CD4-positive, alpha-beta T cell (primary cell): ENCODE data around the gene ARPC1A. TPM values are rescaled to one million over a fixed set of nuclear protein-coding genes. Genes with fewer than 3 reads are reported as not detected.
A peak's percentile ranks its signal among the peaks of the same experiment; 100 is the strongest.

Source experiments
- ATAC-seq: fragments of 200-7000 bp; cut with Tn5 transposase; one replicate; pipeline ENCODE4 v1.10.0; 2022; ENCODE audit warnings: mild to moderate bottlenecking; ENCODE audit not compliant: poor library complexity
- CTCF ChIA-PET: fragments of 350-600 bp; sonication (Branson Sonifier 250); formaldehyde crosslinking; loops from one replicate; lab custom pipeline; 2021; ENCODE audit warnings: antibody characterized with exemption, inconsistent platforms; lab: Charles Lee
- POLR2A ChIA-PET: fragments of 350-600 bp; sonication (Branson Sonifier 250); formaldehyde crosslinking; loops from one replicate; lab custom pipeline; 2021; ENCODE audit warnings: antibody characterized with exemption, inconsistent platforms; lab: Charles Lee
- DNase-seq, 14 experiments: peaks; one replicate each; pipeline ENCODE4 v3.0.0-alpha.2; 2013 to 2020; ENCODE audit warnings: mixed read lengths in 2 of 14
- H3K27ac ChIP-seq, 2 donors: one replicate each; pipeline versions ENCODE4 v1.5.1 to v1.7.0; 2013; ENCODE audit warnings: low read length in 2 of 2, low read depth in 1 of 2, mild to moderate bottlenecking in 1 of 2
- H3K27me3 ChIP-seq, 2 experiments: 1 replicate in 1 of 2; 2 replicates in 1 of 2; pipeline versions ENCODE4 v1.6.1 to v1.7.0; 2013; ENCODE audit warnings: low read length in 2 of 2, control low read depth in 1 of 2, mild to moderate bottlenecking in 1 of 2, moderate library complexity in 1 of 2; ENCODE audit not compliant: insufficient read depth in 2 of 2, control insufficient read depth in 1 of 2
- H3K36me3 ChIP-seq: one replicate; pipeline ENCODE4 v1.6.1; 2013; ENCODE audit warnings: low read length, control low read depth; ENCODE audit not compliant: insufficient read depth
- H3K4me1 ChIP-seq: one replicate; pipeline ENCODE4 v1.6.1; 2013; ENCODE audit warnings: low read length, control low read depth; ENCODE audit not compliant: insufficient read depth
- H3K4me3 ChIP-seq: one replicate; pipeline ENCODE4 v1.5.1; 2013; ENCODE audit warnings: mild to moderate bottlenecking, low read length, moderate library complexity
- H3K9me3 ChIP-seq, 2 experiments: 1 replicate in 1 of 2; 2 replicates in 1 of 2; pipeline versions ENCODE4 v1.6.1 to v1.7.0; 2013; ENCODE audit warnings: low read length in 2 of 2, mild to moderate bottlenecking in 2 of 2, control low read depth in 1 of 2, moderate library complexity in 1 of 2; ENCODE audit not compliant: control insufficient read depth in 1 of 2, insufficient read depth in 1 of 2
- H3K27ac Mint-ChIP-seq: one replicate; pipeline ENCODE4 v1.8.0; 2020; ENCODE audit warnings: mixed read lengths
- H3K27me3 Mint-ChIP-seq: one replicate; pipeline ENCODE4 v1.8.0; 2021; ENCODE audit warnings: mixed read lengths
- H3K36me3 Mint-ChIP-seq: one replicate; pipeline ENCODE4 v1.8.0; 2021; ENCODE audit warnings: low read depth, mixed read lengths
- H3K4me1 Mint-ChIP-seq: one replicate; pipeline ENCODE4 v1.8.0; 2021; ENCODE audit warnings: low read depth, mixed read lengths
- H3K4me3 Mint-ChIP-seq: one replicate; pipeline ENCODE4 v1.8.0; 2020; ENCODE audit warnings: mild to moderate bottlenecking, mixed read lengths
- H3K9me3 Mint-ChIP-seq: one replicate; pipeline ENCODE4 v1.8.0; 2020; ENCODE audit warnings: mixed read lengths
- CTCF ChIP-seq: fragments of 200-600 bp; IDR thresholded peaks from one replicate; pipeline ENCODE4 v1.8.0; 2022; ENCODE audit warnings: antibody characterized with exemption, mild to moderate bottlenecking
- intact Hi-C, 2 experiments: fragments of 100-400 bp; cut with DNase I in 1 of 2; cut with micrococcal nuclease in 1 of 2; formaldehyde crosslinking; loops; one replicate each; pipeline versions ENCODE4 v1.15.1 to v1.9.0; 2023 to 2025; cut with DNase I, micrococcal nuclease
- total RNA-seq, 174 experiments: library from RNA in 2 of 174; stranded (reverse) in 2 of 174; gene quantifications; one replicate each; pipeline ENCODE4 v1.2.3 and lab custom pipeline; 2021 to 2026

The ARPC1A gene
- total RNA-seq, 2 experiments from 2014 or later: 25.3 to 30.4 TPM

GRCh38 chr7:99397297-99397983 lies 71.7 kb downstream of the ARPC1A start:
- DNase-seq (no peak), ATAC-seq (no peak)
- Mint-ChIP-seq H3K4me3 (no peak overlapping the region), H3K4me1 (peaks cover 24% of the 10 kb centered on the region), H3K27me3 (no peaks in the 10 kb centered on the region), H3K27ac (peak overlapping the region; percentile 72), H3K9me3 (no peaks in the 10 kb centered on the region), H3K36me3 (peaks cover 93% of the 10 kb centered on the region)
- CTCF ChIA-PET: no interaction called here
- no peaks in the 10 kb centered on the region for H3K9me3 ChIP-seq
- POLR2A ChIA-PET: interaction anchor here (8.7 kb wide), 1 partner anchor 11 kb away, joined by 105 read pairs; the partner anchor contains the start of genes BUD31 and PDAP1
- H3K27me3 ChIP-seq: no peaks in the 10 kb centered on the region
- peaks cover 86% of the 10 kb centered on the region for H3K36me3 ChIP-seq
- no peak overlapping the region for H3K4me3 ChIP-seq
- H3K27ac ChIP-seq: no peak overlapping the region
- intact Hi-C loops: no loop called here
- no peak for TF ChIP-seq CTCF
- H3K4me1 ChIP-seq: peaks cover 23% of the 10 kb centered on the region

GRCh38 chr7:99398891-99399445 lies 73.3 kb downstream of the ARPC1A start:
- no peaks in the 10 kb centered on the region for H3K9me3 ChIP-seq
- no peak overlapping the region for H3K4me3 Mint-ChIP-seq
- H3K27me3 ChIP-seq: no peaks in the 10 kb centered on the region
- no peaks in the 10 kb centered on the region for H3K27me3 Mint-ChIP-seq
- peaks cover 21% of the 10 kb centered on the region for H3K4me1 Mint-ChIP-seq
- peaks cover 10% of the 10 kb centered on the region for H3K4me1 ChIP-seq
- H3K36me3 ChIP-seq: peaks cover 83% of the 10 kb centered on the region
- H3K36me3 Mint-ChIP-seq: peaks cover 91% of the 10 kb centered on the region
- H3K27ac ChIP-seq: peak overlapping the region in 1 of 2 donors; percentile 15
- ChIA-PET POLR2A (interaction anchor here (0.8 to 2.8 kb wide), 6 partner anchors 8 to 67 kb away, joined by 3 to 21 read pairs (median 4); partner anchors contain the start of genes ATP5MF, BUD31 and PDAP1), CTCF (no interaction called here)
- ATAC-seq: no peak
- no peak overlapping the region for H3K4me3 ChIP-seq
- DNase-seq: no peak
- TF ChIP-seq CTCF: no peak
- H3K9me3 Mint-ChIP-seq: no peaks in the 10 kb centered on the region
- intact Hi-C loops: no loop called here
- peak overlapping the region; percentile 72 for H3K27ac Mint-ChIP-seq

- Mint-ChIP-seq H3K36me3 (peaks cover 90% of the 10 kb centered on the region), H3K4me1 (peaks cover 23% of the 10 kb centered on the region), H3K27me3 (no peaks in the 10 kb centered on the region), H3K9me3 (no peaks in the 10 kb centered on the region), H3K27ac (peak overlapping the region; percentile 72), H3K4me3 (no peak overlapping the region)
- intact Hi-C loops: no loop called here
- Histone ChIP-seq H3K36me3 (peaks cover 83% of the 10 kb centered on the region), H3K9me3 (no peaks in the 10 kb centered on the region), H3K4me3 (no peak overlapping the region), H3K27me3 (no peaks in the 10 kb centered on the region), H3K27ac (no peak overlapping the region), H3K4me1 (peaks cover 12% of the 10 kb centered on the region)
- ChIA-PET POLR2A (interaction anchor here (0.8 to 2.8 kb wide), 7 partner anchors 7 to 24 kb away, joined by 3 to 21 read pairs (median 4); partner anchors contain the start of genes BUD31 and PDAP1), CTCF (no interaction called here)
- ATAC-seq: no peak
- no peak for TF ChIP-seq CTCF
- DNase-seq: no peak
These were observed 73.9 kb downstream of the ARPC1A start for GRCh38 chr7:99399597-99399996.
